ENCODE results near the gene GJA3.

- no peak for TF ChIP-seq CTCF (IDR thresholded peaks at IDR 0.05; ENCODE audit: low read depth, low read length, poor library complexity, severe bottlenecking)
- no peak for TF ChIP-seq EZH2phosphoT487 (IDR thresholded peaks at IDR 0.05; ENCODE audit: borderline replicate concordance, low read length)
Observed at GRCh38 chr13:20132052-20132634, 28.7 kb downstream of the GJA3 start.

Data from DOHH2 (cell line).